Measurements from ENCODE around the gene TMEM258. TPM values are rescaled to one million over a fixed set of nuclear protein-coding genes. Genes with fewer than 3 reads are reported as not detected.

TMEM258 gene
- total RNA-seq, 1 donor from 2014 or later, result 162 TPM

DNA sequence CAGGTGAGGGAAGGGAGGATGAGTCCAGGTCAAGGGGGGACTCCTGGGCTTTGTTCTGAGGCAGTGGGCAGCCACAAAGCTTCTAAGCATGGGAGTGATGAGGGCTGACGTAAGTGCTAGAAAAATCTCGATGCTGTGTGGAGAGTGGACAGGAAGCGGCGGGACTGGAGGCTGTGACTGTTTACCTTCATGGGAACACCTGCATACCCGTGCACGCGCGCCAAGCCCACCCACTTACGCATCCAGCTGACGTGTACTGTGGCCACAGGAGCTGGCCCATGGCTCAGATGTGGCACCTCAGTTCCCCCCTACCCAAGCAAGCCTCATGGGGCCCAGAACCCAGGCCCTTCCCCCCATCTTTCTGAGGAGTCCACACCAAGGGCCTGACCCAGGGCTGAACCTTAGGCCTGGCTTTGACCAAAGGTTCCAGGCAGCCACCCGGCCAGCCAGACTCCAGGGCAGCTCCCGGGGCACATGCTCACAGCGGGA lies 26.0 kb downstream of the TMEM258 start:
- Mint-ChIP-seq H3K36me3 (ENCODE audit: low read depth) (no peaks in the 10 kb centered on the region), H3K27me3 (ENCODE audit: low read depth) (peaks cover 12% of the 10 kb centered on the region), H3K27ac (ENCODE audit: unreplicated experiment) (no peak overlapping the region), H3K4me1 (peaks cover 14% of the 10 kb centered on the region), H3K4me3 (no peak overlapping the region), H3K9me3 (no peaks in the 10 kb centered on the region)
- DNase-seq (ENCODE audit: low read depth, low spot score), result no peak
- TF ChIP-seq, protein P1, sequence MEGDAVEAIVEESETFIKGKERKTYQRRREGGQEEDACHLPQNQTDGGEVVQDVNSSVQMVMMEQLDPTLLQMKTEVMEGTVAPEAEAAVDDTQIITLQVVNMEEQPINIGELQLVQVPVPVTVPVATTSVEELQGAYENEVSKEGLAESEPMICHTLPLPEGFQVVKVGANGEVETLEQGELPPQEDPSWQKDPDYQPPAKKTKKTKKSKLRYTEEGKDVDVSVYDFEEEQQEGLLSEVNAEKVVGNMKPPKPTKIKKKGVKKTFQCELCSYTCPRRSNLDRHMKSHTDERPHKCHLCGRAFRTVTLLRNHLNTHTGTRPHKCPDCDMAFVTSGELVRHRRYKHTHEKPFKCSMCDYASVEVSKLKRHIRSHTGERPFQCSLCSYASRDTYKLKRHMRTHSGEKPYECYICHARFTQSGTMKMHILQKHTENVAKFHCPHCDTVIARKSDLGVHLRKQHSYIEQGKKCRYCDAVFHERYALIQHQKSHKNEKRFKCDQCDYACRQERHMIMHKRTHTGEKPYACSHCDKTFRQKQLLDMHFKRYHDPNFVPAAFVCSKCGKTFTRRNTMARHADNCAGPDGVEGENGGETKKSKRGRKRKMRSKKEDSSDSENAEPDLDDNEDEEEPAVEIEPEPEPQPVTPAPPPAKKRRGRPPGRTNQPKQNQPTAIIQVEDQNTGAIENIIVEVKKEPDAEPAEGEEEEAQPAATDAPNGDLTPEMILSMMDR (conservative IDR thresholded peaks at IDR 0.05), result no peak

DNA sequence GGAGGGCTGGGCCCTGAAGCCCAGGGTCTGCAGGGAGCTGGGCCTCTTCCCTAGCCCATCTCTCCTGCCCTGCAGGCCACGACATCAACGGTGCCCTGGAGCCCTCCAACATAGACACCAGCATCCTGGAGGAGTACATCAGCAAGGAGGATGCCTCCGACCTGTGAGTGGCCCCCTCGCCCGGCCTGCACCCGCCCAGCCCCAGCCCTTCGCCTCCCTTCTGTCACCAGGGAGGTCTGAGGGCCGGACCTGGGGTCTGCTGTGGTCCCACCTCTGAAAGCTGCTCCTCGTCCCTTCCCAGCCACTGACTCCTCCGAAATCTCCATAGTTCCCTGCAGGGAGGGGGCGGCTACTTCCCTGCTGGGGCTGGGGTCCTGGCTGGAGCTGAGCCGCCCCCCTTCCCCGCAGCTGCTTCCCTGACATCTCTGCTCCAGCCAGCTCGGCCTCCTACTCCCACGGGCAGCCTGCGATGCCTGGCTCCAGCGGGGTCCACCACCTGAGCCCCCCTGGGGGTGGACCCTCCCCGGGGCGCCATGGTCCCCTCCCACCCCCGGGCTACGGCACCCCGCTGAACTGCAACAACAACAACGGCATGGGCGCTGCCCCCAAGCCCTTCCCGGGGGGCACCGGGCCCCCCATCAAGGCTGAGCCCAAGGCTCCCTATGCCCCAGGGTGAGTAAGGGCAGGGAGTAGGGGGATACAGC lies 26.7 kb downstream of the TMEM258 start:
- no peak for DNase-seq (ENCODE audit: low read depth, low spot score)
- no peaks in the 10 kb centered on the region for H3K9me3 Mint-ChIP-seq
- H3K27ac Mint-ChIP-seq (ENCODE audit: unreplicated experiment), result no peak overlapping the region
- peaks cover 12% of the 10 kb centered on the region for H3K27me3 Mint-ChIP-seq (ENCODE audit: low read depth)
- H3K36me3 Mint-ChIP-seq (ENCODE audit: low read depth), result no peaks in the 10 kb centered on the region
- TF ChIP-seq, protein P1 (conservative IDR thresholded peaks at IDR 0.05), result no peak
- H3K4me3 Mint-ChIP-seq, result no peak overlapping the region
- peaks cover 10% of the 10 kb centered on the region for H3K4me1 Mint-ChIP-seq

DNA sequence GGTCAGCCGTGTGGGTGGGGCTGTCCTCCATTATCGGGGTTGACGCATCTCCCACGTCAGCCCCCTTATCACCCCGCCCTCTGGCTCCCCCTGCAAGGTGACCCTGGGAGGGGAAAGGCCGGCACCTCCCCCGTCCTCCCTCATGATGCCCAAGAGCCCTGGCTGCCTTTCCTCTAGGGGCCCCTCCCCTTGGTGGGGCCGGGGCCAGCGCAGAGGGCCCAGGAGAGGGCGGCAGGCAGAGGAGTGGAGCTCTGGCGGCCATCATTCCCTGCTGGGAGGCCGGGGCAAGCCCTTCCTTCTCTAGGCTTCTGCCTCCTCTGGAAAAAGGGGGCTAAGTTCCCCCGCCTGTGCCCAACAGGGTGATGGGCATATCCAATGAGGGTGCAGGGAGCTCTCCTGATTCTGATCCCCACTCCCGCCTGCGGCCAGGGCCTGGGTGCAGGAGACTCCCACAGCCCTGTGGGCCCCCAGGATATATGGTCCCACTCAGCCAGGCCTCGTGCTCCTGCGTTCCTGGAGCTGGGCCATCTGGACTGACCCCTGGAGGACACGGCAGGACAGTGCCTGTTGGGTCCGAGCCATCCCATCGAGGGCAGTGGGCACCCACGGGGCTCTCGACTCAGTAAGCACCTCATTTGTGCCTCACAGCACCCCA lies 27.7 kb downstream of the TMEM258 start:
- Mint-ChIP-seq H3K9me3 (no peaks in the 10 kb centered on the region), H3K4me3 (no peak overlapping the region), H3K27me3 (ENCODE audit: low read depth) (peaks cover 13% of the 10 kb centered on the region), H3K4me1 (peaks cover 10% of the 10 kb centered on the region), H3K36me3 (ENCODE audit: low read depth) (no peaks in the 10 kb centered on the region), H3K27ac (ENCODE audit: unreplicated experiment) (no peak overlapping the region)
- TF ChIP-seq, protein P1 (conservative IDR thresholded peaks at IDR 0.05), result no peak
- no peak for DNase-seq (ENCODE audit: low read depth, low spot score)

DNA sequence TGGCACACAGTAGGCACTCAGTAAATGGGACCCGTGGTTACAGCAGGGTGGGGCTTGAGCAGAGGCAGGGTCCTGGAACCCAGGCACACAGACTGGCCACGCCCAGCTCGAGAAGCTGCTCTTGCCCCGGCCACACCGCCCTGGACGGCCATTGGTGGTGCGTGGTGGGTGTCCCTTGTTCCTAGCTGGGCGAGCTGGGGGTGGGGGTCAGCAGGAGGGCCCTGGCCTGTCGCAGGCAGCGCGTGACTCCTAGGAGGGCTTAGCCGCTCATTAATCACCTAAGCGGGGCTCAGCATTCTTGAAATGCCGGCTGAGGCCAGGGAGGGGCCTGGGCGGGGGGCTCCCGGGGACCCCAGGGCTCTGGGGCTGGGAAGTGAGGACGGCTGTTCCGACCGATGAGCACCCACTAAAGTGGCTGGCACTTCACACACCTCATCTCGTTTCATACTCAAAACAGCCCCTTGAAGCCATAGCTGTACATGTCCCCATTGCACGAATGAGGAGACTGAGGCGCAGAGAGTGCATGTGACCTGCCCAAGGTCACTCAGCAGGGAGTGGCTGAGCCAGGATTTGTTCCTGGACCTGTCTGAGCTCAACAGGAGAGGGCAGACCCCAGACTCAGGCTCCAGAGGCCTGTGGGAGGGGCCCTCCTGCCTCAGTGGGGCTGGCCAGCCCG lies 28.3 kb downstream of the TMEM258 start:
- no peak for DNase-seq (ENCODE audit: low read depth, low spot score)
- H3K27ac Mint-ChIP-seq (ENCODE audit: unreplicated experiment), result no peak overlapping the region
- H3K27me3 Mint-ChIP-seq (ENCODE audit: low read depth), result peaks cover 19% of the 10 kb centered on the region
- H3K9me3 Mint-ChIP-seq, result no peaks in the 10 kb centered on the region
- TF ChIP-seq, protein P1 (conservative IDR thresholded peaks at IDR 0.05), result no peak
- no peak overlapping the region for H3K4me3 Mint-ChIP-seq
- H3K4me1 Mint-ChIP-seq, result peaks cover 10% of the 10 kb centered on the region
- H3K36me3 Mint-ChIP-seq (ENCODE audit: low read depth), result no peaks in the 10 kb centered on the region

DNA sequence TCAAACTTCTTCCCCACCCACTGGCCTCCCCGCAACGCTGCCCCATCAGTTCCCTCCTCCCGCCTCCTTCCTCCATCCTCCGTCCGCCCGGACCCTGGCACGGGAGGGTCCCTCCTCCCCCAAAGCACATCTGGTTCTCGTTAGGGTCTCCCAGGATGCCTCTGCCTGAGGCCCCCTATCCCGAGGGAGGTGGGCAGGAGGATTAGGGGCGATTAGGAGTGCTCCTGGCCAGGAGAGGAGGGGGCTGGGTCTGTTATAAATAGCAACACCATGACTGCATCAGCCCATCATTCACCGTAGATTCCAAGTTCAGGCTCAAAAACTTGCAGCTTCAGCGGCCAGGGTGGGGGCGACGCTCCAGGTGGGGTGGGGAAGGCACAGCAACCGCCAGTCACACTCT lies 29.6 kb downstream of the TMEM258 start:
- H3K36me3 Mint-ChIP-seq (ENCODE audit: low read depth), result no peaks in the 10 kb centered on the region
- H3K9me3 Mint-ChIP-seq, result no peaks in the 10 kb centered on the region
- TF ChIP-seq, protein P1 (conservative IDR thresholded peaks at IDR 0.05), result no peak
- H3K27me3 Mint-ChIP-seq (ENCODE audit: low read depth), result peaks cover 24% of the 10 kb centered on the region
- H3K4me1 Mint-ChIP-seq, result peaks cover 10% of the 10 kb centered on the region
- DNase-seq (ENCODE audit: low read depth, low spot score), result no peak
- no peak overlapping the region for H3K27ac Mint-ChIP-seq (ENCODE audit: unreplicated experiment)
- no peak overlapping the region for H3K4me3 Mint-ChIP-seq
